Measurements from ENCODE around the gene GALNT6.

The GALNT6 gene

DNA sequence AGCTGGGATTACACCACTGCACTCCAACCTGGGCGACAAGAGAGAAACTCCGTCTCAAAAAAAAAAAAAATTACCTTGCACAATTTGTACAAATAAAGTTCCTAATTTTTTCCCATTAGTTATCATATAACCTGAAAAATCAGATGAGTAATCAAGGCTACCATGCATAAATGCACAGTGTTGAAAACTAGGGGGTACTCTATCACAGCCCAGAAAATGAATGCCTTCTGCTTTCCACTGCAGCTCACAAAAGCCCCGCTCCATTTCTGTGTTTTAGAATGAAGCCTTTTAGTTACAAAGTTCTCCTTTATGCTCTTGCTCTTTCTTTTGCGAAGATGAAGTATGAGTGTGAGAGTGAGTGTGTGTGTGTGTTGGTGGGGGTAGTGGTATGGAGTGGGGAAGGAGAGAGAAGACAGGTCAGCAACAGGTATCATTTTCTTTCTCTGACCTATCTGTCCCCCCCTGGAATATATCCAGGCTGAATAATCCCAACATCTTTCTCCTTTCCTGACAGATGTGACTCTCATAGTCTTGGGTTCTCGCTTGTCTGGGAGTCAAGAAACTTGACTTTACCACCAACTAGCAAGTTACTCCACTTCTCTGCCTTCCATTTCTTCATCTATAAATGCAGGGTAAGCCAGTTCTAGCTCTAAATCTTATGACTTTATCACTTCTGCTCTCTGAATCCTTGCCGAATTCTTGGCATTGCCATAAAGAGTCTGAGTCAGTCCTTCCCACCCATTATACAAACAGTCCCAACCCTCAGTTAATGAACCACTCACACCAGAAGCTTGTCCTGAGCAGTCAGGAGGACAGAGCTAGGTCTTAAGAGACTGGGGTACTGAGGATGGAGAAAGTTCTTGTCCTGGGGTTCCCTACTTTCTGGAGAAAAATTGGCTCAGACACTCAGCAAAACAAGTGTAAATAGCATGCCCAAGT, 83.3 kb downstream of the GALNT6 start:
- peaks cover 3% of the 10 kb centered on the region; the same call in 1 of the 2 replicates for H3K4me1 ChIP-seq
- no peak for DNase-seq (ENCODE audit: low spot score in 2 of 2)
- no peaks in the 10 kb centered on the region for H3K36me3 ChIP-seq (replicated peaks)
- H3K9me3 ChIP-seq = no peaks in the 10 kb centered on the region
- H3K4me3 ChIP-seq = no peak overlapping the region
- in situ Hi-C loops (cut with MboI; ENCODE audit: low sequenced_read_pairs) = no loop called here
- H3K27me3 ChIP-seq (ENCODE audit: low read depth) = no peaks in the 10 kb centered on the region

DNA sequence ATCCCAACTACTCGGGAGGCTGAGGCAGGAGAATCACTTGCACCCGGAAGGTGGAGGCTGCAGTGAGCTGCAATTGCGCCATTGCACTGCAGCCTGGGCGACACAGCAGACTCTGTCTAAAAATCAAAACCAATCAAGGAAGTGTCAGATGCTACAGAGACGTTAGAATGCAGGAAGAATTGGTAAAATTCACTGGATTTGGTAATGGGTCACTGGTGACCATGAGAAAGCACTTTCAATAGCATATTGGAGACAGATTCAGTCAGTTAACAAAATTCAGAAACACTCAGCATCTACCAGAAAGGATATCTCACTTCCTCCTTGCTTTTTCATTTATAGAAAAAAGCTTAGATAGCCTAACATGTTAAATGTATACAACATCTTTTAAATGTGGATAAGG, 84.7 kb downstream of the GALNT6 start:
- in situ Hi-C loops (cut with MboI; ENCODE audit: low sequenced_read_pairs) = no loop called here
- DNase-seq (ENCODE audit: low spot score in 2 of 2) = no peak
- no peak overlapping the region for H3K4me3 ChIP-seq

More for the DNA sequence above, 84.7 kb downstream of the GALNT6 start:
- Histone ChIP-seq H3K4me1 (no peaks in the 10 kb centered on the region), H3K36me3 (replicated peaks) (no peaks in the 10 kb centered on the region), H3K27me3 (ENCODE audit: low read depth) (no peaks in the 10 kb centered on the region), H3K9me3 (no peaks in the 10 kb centered on the region)
